G401 (cell line): ENCODE results near the gene PHF21B. TPM values are rescaled to one million over a fixed set of nuclear protein-coding genes. Genes with fewer than 3 reads are reported as not detected.
A peak's percentile ranks its signal among the peaks of the same experiment; 100 is the strongest.

Source experiments
- DNase-seq: peaks from one replicate; pipeline ENCODE4 v3.0.0-alpha.2; 2015; ENCODE audit warnings: low spot score
- in situ Hi-C: cut with HindIII; loops from 2 replicates; pipeline ENCODE4 v1.10.0; 2016; ENCODE audit warnings: low sequenced_read_pairs, mixed read lengths
- total RNA-seq: library from RNA; depleted of rRNA; stranded (reverse); fragments of >200 nt; shearing (Covaris generic); gene quantifications from 2 replicates; pipeline ENCODE4 v1.2.3, GENCODE V29; 2014

PHF21B gene
- total RNA-seq, 1 experiment from 2014 or later = 8.4 TPM

DNA sequence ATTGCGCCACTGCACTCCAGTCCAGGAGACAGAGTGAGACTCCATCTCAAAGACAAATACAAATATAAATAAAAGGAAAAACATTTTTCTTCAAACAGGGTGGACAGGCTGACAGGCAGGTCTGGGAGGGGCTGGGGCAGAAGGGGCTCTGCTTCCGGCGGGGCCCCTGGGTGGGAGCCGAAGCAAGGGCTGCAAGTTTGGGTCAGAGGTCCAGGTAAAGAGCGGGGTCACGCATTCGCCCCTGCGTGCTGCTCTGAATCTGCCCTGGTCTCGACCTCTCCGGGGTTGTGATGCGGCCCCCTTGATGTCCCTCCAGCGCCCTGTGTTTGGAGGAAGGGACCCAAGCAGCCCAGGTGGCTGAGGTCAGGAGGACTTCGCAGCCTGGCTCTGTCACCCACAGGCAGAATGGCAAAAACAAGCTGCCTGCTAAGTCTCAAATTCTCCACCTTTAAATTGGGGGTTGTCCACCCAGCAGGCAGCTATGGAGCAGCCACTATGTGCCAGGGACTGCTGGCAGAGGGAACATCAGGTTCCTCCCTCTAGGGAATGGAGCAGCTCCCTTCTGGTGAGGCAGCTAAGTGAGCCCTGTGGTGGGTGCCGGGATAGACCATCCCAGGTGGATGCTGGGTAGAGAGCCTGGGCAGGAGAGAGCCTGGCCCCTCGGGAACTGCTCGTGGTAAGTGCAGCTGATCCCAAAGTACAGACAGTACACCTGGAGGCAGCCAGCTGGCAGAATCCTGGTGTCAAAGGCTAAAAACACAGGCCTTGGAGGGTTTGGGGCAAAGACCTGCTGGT, 10.3 kb upstream of the PHF21B start:
- in situ Hi-C loops = no loop called here
- no peak for DNase-seq

DNA sequence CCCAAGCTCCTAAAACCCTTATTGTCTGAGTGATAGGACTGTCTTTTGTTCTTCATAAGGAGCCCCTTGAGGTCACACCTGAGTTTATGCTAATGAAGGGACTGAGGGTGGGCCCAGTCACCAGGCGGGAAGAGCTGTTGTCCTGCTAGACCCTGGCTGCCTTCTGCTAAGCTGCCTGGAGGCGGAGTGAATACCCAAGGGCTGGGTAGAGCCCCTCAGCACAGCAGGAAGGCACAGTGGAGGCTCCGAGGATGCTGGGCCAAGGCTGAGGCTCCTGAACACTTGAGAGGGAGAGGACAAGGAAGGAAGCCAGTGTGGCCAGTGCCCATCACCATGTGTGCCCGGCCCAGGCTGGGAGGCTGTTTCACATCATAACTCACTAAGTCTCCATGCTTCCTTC, 4.8 kb upstream of the PHF21B start:
- DNase-seq = no peak
- in situ Hi-C loops = no loop called here

DNA sequence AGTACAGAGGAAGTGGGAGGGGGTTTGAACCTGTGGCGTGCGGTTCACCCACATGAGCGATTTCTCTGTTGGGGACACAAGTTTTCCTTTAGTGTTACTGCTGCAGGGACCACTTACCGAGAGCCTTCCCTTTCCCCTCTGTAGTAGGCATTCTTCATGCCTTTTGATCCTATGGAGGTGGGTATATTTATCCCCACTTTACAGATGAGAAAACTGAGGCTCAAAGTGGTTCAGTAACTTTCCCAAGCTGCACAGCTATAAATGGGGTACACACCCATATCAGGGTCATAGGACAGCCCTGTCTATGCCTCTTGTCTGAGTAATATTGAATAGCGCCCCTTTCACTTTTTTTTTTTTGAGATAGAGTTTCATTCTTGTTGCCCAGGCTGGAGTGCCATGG, 3.3 kb upstream of the PHF21B start:
- no peak for DNase-seq
- in situ Hi-C loops = no loop called here

DNA sequence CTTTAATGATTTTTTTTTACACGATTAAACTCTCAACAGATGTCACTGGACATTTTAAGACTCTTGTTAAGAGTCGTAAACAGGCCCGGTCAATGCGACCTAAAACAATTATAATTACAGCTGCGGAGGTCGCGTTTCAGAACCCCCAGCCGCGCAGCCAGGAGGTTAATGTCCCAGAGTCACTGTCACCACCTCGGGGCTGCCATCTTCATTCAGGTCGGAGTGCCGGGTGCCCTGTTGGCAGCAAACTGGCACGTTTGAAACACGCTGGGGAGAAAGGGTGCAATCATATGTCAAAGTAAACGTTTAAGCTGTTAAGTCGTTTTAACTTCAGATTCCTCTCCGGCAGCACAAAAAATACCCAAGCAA, 711 bp upstream of the PHF21B start:
- in situ Hi-C loops = no loop called here
- DNase-seq = no peak

DNA sequence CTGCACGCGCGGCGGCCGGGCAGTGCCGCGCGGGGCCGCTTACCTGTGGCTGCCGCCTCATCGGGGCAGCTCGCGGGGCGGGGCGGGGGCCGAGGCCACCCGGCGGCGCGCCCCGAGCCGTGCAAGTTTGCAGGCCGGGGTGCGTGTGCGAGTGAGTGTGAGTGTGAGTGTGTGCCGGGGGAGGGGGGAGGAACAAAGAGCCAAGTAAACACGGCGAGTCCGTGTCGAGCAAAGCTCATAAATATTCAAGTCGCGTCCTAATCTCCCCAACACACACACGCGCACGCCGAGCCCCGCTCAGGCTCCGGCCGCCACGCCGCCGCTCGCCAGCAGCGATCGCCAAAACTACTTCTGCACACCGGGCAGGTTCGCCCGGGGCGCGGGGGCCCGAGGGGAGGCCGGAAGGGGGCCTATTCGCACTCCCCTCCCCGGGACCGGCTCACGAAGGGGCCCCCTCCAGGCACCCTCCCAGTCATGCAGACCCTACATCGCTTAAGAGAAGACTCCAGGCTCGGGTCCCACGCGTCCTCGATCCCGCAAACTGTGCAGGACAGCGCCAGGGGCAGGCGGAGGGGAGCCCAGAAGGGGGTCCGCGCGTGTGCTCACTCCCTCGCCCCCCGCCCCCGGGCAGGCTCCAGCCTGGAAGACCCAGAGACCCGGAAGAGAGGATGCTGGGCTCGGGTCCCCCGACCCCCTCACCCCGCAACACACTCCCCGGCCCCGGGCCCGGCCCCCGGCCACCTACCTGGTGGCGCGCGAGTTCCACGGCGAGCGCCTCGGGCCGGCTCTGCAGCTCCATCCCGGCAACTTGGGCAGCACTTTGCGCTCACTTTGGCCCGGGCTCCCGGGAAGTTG, 827 bp downstream of the PHF21B start:
- DNase-seq = no peak
- in situ Hi-C loops = no loop called here

DNA sequence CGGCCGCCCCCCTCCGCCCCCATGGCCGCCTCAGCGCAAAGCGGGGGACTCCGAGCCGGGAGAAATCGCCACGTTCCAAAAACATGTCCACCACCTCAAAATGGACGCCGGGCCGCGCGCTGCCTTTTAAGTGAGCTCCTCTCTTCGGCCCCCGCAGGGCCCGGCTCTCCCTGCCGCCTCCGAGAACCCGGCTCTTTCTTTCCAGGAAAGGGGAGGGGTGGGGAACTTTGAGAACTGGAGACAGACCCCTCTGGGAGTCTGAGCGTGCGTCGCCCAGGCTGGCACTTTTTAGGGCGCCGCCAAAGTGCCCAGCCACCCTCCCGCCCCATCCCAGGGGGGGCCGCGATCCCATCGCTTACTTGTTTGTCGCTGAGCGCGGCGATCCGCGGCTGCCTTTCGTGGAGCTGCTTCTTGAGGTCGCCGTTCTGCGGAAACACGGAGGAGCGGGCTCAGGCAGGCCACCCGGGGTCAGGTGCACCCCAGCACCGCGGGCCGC, 1.6 kb downstream of the PHF21B start:
- in situ Hi-C loops = no loop called here
- DNase-seq = no peak

DNA sequence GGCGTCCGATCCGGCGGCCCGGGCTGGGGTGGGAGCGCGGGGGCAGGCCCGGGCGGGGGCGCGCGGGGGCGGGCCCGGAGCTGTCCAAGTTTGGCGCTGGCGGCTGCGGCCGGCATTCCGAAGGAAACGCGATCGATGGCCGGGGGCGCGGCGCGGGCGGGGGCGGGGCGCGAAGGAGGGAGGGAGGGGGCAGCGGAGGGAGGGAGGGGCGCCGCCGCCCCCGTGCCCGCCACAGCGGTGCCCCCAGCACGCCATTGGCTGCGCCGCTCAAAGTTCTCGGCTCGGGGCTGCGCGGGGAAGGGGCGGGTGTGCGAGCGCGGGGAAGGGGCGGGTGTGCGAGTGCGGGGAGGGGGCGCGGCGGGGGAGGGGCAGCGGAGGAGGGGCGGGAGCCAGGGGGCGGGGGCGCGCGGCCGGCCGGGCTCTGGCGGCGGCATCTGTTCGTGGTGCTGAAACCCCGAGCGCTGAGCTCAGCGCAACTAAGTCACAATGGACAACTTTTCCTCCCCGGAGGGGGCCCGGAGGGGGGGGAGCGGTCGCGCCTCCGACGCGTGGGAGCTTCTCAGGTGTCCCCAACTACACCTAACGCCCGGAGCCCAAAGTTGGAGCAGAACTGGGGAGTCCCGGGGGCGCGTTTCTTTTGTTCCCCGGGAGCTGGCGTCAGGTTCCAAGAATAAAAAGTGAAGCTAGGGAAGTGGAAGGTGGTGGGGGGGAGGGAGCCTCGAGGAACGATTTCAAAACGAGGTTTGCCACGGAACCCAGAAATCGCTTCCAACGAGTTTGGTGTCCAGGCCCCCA, 2.2 kb downstream of the PHF21B start:
- DNase-seq = peak; percentile 12
- in situ Hi-C loops = no loop called here

DNA sequence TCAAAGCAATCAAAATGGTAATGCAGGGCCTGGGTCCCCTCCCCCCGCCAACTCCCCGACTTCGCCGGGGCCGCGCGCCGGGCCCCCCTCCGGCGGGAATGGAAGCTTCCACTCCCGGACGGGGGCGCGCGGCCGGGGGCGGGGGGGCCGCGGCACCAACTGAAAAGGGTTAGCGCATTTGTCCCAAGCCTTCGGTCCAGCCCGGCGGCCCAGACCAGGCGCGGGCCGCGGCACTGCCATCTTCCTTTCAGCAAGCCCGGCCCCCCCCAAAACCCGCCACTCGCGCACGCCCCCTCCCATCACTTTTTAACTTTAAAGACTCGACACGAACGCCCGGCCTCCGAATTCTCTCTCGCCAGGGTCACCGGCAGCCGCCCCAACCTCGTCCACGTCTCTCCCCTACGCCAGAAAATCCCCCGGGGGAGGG, 2.8 kb downstream of the PHF21B start:
- peak; percentile 16 for DNase-seq
- in situ Hi-C loops = no loop called here

DNA sequence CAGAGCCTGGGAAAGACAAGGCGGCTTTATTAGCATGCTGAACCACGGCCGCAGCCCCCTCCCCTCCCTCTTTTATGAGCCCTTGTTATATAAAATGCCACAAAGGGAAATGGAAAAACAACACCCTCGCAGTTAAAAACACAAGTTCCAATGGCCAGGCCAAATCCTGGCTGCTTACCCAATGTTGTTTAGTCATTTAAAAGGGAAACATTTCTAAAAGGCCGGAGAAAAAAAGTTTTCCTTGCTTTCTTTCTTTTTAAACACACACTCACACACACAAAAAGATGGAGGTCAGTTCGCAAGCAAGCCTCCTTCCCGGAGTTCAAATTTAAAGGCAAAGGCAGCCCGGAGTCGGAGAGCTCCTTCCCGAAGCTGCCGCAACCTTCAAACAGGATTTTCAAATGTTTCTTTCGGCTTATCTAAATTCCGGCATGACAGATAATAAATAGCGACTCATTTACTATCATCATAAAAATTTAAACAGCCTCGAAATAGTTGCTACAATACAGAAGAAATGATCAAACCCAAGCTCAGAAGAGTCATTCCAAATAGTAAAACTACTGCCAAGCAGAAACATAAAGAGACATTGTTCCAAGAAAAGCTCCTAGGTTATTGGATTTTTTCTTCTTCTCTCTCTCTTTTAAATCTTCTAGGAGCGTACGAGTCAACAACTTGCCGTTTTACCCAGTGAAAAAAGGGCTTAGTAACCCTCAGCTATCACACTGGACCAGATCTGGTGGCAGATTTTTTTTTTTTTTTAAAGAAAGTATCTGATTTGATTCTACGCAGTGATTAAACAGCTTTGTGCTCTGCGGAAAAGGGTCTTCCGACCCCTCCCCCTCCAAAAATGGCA, 3.5 kb downstream of the PHF21B start:
- DNase-seq = peak; percentile 16
- in situ Hi-C loops = no loop called here

DNA sequence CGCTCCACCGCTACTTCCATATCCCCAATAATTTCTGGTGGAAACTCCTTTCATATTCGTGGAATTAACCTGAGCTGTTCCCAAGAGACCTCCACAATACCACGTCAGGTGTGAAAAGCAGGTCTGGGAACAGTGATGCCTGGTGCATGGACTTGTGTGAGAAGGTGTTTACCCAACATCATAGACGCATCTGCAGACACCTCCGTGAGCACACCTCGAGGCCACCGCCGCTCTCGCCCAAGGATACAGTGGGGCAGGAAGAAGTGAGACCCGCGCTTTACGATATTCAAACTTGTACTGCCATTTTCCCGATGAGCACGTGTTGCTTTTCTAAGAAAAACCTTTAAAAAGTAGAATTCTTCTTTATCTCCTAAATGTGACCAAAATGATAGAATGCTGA, 8.2 kb downstream of the PHF21B start:
- in situ Hi-C loops = no loop called here
- no peak for DNase-seq

DNA sequence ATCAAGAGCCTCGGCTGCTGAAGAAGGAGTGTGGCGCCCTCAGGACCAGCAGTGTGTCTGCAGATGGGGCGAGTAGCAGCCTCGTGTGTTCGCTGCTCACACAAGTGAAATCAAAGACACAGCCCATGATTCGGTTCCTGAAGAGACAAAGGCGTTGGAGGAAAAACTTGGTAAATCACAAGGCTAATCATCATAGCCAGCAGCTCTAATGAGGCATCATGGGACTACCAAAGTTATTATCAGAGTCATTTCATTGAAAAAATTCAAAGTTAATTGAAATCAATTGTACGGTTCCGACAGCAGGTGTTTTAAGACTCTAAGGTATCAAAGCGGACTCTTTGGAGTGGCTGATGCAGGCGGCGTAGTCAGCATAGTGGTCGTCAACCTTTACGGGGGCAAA, 9.5 kb downstream of the PHF21B start:
- no peak for DNase-seq
- in situ Hi-C loops = no loop called here

DNA sequence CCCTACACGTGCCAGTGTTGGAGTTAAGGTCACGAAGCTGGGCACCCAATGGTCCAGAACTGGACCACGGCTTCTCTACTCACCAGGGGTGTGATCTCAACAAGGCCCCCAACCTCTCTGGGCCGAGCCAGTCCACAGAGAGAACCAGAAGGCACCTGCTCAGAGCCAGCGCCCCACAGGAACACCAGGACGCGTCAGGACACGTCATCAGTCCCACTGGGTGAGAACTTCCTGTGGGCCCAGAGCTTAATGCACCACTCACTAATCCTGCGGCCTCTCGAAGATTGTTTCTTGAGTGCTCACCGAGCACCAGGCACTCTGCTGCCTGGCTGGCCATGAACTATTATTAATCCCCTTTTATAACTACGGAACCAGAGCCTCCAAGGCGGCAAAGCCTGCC, 10.1 kb downstream of the PHF21B start:
- DNase-seq = no peak
- in situ Hi-C loops = no loop called here

DNA sequence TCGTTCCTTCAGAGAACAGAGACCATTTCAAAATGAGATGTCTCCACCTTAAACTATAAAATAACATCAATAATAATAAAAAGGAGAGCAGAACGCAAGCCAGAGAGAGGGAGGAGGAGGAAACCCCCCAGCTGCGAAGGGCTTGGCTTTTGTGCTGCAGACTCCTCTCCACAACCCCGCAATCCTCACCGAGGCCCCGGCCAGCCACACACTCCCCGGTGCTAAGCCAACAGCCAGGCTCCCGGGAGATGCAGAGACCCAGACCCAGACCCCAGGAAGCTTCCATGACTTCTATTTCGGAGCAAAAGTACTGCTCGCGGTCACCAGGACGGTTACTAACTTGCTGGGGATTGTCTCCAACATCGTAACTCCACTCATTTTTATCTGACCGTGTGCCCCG, 10.6 kb downstream of the PHF21B start:
- DNase-seq = no peak
- in situ Hi-C loops = no loop called here

DNA sequence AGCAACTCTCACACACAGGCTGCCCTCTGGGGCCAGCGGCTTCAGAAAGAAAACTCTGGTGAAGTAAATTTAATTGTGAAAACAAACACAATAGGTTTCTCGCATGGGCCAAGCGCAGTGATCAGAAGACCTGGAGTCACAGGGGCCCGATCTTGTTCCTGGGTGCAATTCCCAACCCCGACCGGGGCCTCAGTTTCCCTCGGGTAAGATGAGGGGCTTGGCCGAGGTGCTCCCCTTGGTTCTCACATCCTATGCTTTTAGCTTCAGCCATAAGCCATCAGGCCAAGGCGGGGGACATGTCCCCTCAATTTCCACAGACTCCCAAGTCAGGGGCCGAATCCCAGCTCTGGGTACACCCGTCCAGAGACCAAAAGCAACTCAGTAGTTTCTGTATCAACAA, 11.5 kb downstream of the PHF21B start:
- DNase-seq = no peak
- in situ Hi-C loops = no loop called here

DNA sequence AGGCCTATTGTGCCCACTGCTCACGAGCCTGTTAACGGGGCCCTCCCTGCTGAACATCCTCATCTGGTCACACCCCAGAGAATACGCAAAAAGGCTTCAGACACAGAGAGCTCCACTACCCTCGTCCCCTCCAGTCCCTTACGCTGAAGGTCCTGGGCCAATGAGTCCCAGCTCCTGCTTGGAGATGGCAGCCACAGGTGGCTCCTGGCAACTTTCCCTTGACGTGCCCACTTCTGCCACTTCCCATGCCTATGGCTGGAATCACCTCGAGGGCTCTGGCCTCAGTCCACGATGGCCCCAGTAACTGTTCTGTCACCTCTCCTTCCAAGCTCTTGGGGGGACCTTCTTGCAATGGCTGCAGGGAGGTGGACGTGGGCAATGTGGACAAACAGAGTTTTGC, 12.7 kb downstream of the PHF21B start:
- in situ Hi-C loops = no loop called here
- no peak for DNase-seq

DNA sequence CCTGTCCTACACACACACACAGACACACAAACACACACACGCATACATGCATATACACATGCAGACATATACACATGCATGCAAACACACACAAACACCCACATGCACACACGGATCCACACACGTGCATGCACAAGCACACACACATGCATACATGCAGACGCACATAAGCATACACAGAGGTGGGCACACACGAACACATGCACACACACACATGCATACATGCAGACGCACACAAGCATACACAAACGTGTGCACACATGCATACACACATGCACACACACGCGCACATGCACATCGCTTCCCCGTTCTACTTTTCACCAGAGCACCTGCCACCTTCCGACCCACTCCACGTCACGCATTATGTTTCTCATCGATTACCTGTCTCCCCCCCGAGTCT, 13.2 kb downstream of the PHF21B start:
- DNase-seq = no peak
- in situ Hi-C loops = no loop called here

DNA sequence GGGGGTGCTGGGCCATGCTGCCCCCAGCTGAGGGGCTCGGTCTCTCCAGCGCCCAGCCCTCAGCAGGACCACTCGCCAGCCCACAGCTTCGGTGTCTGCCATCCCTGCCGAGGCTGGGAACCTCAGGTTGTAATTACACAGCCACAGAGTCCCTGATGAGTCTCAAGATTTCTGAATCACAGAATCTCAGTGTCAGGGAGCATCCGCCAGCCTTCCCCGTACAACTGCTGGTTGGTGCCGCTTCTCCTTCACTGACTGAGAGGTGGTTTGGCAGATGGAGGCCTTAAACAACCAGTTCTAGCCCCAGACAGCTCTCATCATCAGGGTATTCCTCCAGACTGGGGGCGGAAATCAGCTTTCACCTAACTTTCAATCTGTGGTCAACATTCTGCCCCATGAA, 13.7 kb downstream of the PHF21B start:
- in situ Hi-C loops = no loop called here

DNA sequence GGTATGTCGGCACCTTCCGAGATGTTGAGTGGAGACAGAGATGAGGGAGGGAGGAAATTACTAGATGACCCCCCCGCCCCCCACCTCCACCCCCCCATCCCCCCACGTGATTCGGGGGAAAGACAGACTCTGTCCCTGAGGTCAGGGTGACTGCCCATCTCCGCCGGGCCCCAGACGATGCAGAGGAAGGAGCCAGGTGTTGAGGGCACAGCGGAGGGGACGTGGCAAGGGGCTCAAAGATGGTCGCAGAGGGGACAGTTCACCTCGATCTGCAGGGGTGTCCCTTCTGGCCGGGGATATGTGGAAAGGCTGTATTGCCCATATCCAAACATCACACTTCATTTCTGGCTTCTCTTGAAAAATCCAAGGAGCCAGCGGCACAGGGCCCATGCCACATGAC, 14.1 kb downstream of the PHF21B start:
- in situ Hi-C loops = no loop called here
- DNase-seq = no peak

More for the DNA sequence above, 13.7 kb downstream of the PHF21B start:
- no peak for DNase-seq

DNA sequence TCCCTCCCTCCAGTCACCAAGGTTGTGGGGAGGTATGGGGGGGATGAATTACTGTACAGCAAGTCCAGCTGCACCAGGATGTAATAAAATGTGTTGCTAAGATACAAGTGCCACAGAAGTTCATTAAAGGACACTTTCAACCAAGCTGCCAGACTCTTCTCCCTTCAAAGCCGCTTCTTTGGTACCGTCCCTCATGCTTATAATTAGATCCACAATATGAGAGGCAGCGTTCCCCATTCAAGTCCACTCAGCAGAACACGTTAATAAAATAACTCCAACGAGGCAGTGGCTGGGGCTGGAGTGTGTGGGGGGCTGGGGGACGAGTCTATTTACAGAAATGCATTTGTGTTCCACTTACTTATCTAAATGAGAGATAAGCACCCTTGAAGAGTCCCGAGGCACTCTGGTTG, 14.7 kb downstream of the PHF21B start:
- no peak for DNase-seq
- in situ Hi-C loops = no loop called here
